HepG2 (cell line): ENCODE results near the gene DDAH2. TPM values are rescaled to one million over a fixed set of nuclear protein-coding genes. Genes with fewer than 3 reads are reported as not detected.
A peak's percentile ranks its signal among the peaks of the same experiment; 100 is the strongest.

Experiments used
- ATAC-seq: fragments of 200-7000 bp; cut with Tn5 transposase; 3 replicates; pipeline ENCODE4 v1.9.1; 2020; ENCODE audit warnings: mild to moderate bottlenecking, moderate library complexity
- BruUV-seq: library from RNA; stranded (reverse); fragments of 400-500 nt; replicated peaks from 2 replicates; lab custom pipeline; 2021; lab: Mats Ljungman, UMichigan
- CTCF ChIA-PET: fragments of 300-600 bp; formaldehyde crosslinking; extraction: SDS; loops from one replicate; lab custom pipeline; 2021; ENCODE audit warnings: low total read pairs, inconsistent platforms, low intra/inter-chr PET ratio; lab: Yijun Ruan, JAX
- POLR2A ChIA-PET: fragments of 350-600 bp; sonication (Branson Sonifier 250); formaldehyde crosslinking; loops from one replicate; lab custom pipeline; 2020; ENCODE audit warnings: antibody characterized with exemption, inconsistent platforms; lab: Yijun Ruan, JAX
- DNase-seq: peaks from one replicate; pipeline ENCODE4 v3.0.0-alpha.2; 2015; ENCODE audit warnings: low spot score
- FAIRE-seq: peaks from 3 replicates; lab custom pipeline; 2011; peaks lifted over from hg19 to GRCh38; lab: Jason Lieb, UNC
- H2AFZ ChIP-seq: one replicate; pipeline ENCODE4 v1.6.1; 2011; ENCODE audit warnings: low read length, inconsistent platforms
- H3K27ac ChIP-seq: fragments of 300-600 bp; 3 replicates; pipeline ENCODE4 v1.8.0; 2011; ENCODE audit warnings: mixed run types, mild to moderate bottlenecking, mixed read lengths, low read length, inconsistent platforms; ENCODE audit not compliant: insufficient read depth; ENCODE audit errors: extremely low read length
- H3K27me3 ChIP-seq, 2 experiments: fragments of 200-600 bp in 1 of 2; 2 replicates in 1 of 2; 3 replicates in 1 of 2; pipeline versions ENCODE4 v1.6.0 to v1.8.0; 2011; ENCODE audit warnings: low read length in 2 of 2, mild to moderate bottlenecking in 2 of 2, moderate library complexity in 2 of 2, inconsistent platforms in 1 of 2; ENCODE audit not compliant: insufficient read depth in 2 of 2, control insufficient read depth in 1 of 2
- H3K36me3 ChIP-seq, 2 experiments: fragments of 200-600 bp in 1 of 2; replicated peaks in 1 of 2; 2 replicates in 1 of 2; 3 replicates in 1 of 2; pipeline versions ENCODE4 v1.5.1 to v1.8.0; 2011; ENCODE audit warnings: low read length in 2 of 2, inconsistent platforms in 1 of 2; ENCODE audit not compliant: insufficient read depth in 2 of 2, control insufficient read depth in 1 of 2
- H3K4me1 ChIP-seq: 2 replicates; pipeline ENCODE4 v1.5.1; 2012; ENCODE audit warnings: low read length, inconsistent platforms; ENCODE audit not compliant: insufficient read depth
- H3K4me2 ChIP-seq: 2 replicates; pipeline ENCODE4 v1.6.0; 2011; ENCODE audit warnings: low read depth, low read length, inconsistent platforms
- H3K4me3 ChIP-seq, 3 experiments: fragments of 200-600 bp in 1 of 3; sonication (generic), shearing (Covaris generic) in 1 of 3; replicated peaks in 1 of 3; 2 replicates each; pipeline ENCODE4 v1.5.1; 2011 to 2016; ENCODE audit warnings: low read length in 3 of 3, inconsistent platforms in 2 of 3, low read depth in 2 of 3, mild to moderate bottlenecking in 2 of 3, control low read depth in 1 of 3, mixed read lengths in 1 of 3; ENCODE audit not compliant: insufficient read depth in 1 of 3
- H3K79me2 ChIP-seq: one replicate; pipeline ENCODE4 v1.6.1; 2011; ENCODE audit warnings: low read length, inconsistent platforms; ENCODE audit not compliant: insufficient read depth
- H3K9ac ChIP-seq: 2 replicates; pipeline ENCODE4 v1.6.0; 2011; ENCODE audit warnings: mild to moderate bottlenecking, low read depth, low read length, inconsistent platforms; ENCODE audit not compliant: insufficient read depth
- H3K9me3 ChIP-seq: 2 replicates; pipeline ENCODE4 v1.5.1; 2012; ENCODE audit warnings: mild to moderate bottlenecking, low read length
- H4K20me1 ChIP-seq: 2 replicates; pipeline ENCODE4 v1.6.0; 2011; ENCODE audit warnings: inconsistent platforms, mild to moderate bottlenecking, low read length, moderate library complexity; ENCODE audit not compliant: insufficient read depth
- HNRNPLL ChIP-seq: fragments of 200-400 bp; formaldehyde crosslinking; IDR thresholded peaks from 2 replicates; pipeline ENCODE4 v1.6.1; 2017; ENCODE audit warnings: mild to moderate bottlenecking, low read depth, low read length; ENCODE audit not compliant: poor library complexity, severe bottlenecking
- ISL2 ChIP-seq: sonication (generic); formaldehyde crosslinking; IDR thresholded peaks from 2 replicates; pipeline ENCODE4 v1.5.0; 2020; ENCODE audit warnings: missing genetic modification reagents
- POLR2AphosphoS2 ChIP-seq: IDR thresholded peaks from 2 replicates; pipeline ENCODE4 v1.6.1; 2011; ENCODE audit warnings: low read depth, low read length, improper control_type of control experiment
- POLR2G ChIP-seq: fragments of 200-400 bp; formaldehyde crosslinking; IDR thresholded peaks from 2 replicates; pipeline ENCODE4 v1.6.1; 2018; ENCODE audit warnings: mild to moderate bottlenecking, low read depth, low read length, moderate library complexity
- RBM22 ChIP-seq: fragments of 200-400 bp; formaldehyde crosslinking; optimal IDR thresholded peaks from 2 replicates; pipeline ENCODE3; 2017; ENCODE audit warnings: mild to moderate bottlenecking, low read length, moderate library complexity
- SAP130 ChIP-seq: IDR thresholded peaks from 2 replicates; pipeline ENCODE4 v1.6.1; 2016; ENCODE audit warnings: low read depth
- TBL1XR1 ChIP-seq: fragments of 150-350 bp; IDR thresholded peaks from 2 replicates; pipeline ENCODE4 v1.6.1; 2014; ENCODE audit warnings: borderline replicate concordance, low read length; ENCODE audit not compliant: partially characterized antibody
- ZBTB44 ChIP-seq: sonication (generic); formaldehyde crosslinking; IDR thresholded peaks from 2 replicates; pipeline ENCODE4 v1.4.0; 2020; ENCODE audit warnings: missing genetic modification reagents
- ZNF276 ChIP-seq: sonication (generic); formaldehyde crosslinking; IDR thresholded peaks from 2 replicates; pipeline ENCODE4 v1.4.0; 2020; ENCODE audit warnings: mild to moderate bottlenecking, low read depth, missing genetic modification reagents
- ZNF30 ChIP-seq: sonication (generic); formaldehyde crosslinking; IDR thresholded peaks from 2 replicates; pipeline ENCODE4 v1.5.0; 2020; ENCODE audit warnings: mild to moderate bottlenecking, missing genetic modification reagents
- ZNF383 ChIP-seq: sonication (generic); formaldehyde crosslinking; IDR thresholded peaks from 2 replicates; pipeline ENCODE4 v1.4.0; 2020; ENCODE audit warnings: missing genetic modification reagents, mild to moderate bottlenecking, borderline replicate concordance
- ZNF530 ChIP-seq: sonication (generic); formaldehyde crosslinking; IDR thresholded peaks from 2 replicates; pipeline ENCODE4 v1.5.0; 2020; ENCODE audit warnings: low read depth, mild to moderate bottlenecking, missing genetic modification reagents
- ZNF777 ChIP-seq: sonication (generic); formaldehyde crosslinking; IDR thresholded peaks from 2 replicates; pipeline ENCODE4 v1.4.0; 2020; ENCODE audit warnings: missing genetic modification reagents
- ZNF83 ChIP-seq: sonication (generic); formaldehyde crosslinking; IDR thresholded peaks from 2 replicates; pipeline ENCODE4 v1.4.0; 2020; ENCODE audit warnings: missing genetic modification reagents, mild to moderate bottlenecking, borderline replicate concordance
- WGBS: methylation state at CpG from one replicate; pipeline ENCODE4 v1.1.6; 2017; ENCODE audit warnings: low lambda C conversion rate; 5-methylcytosine and 5-hydroxymethylcytosine counted together
- in situ Hi-C: cut with HindIII; loops from 2 replicates; pipeline ENCODE4 v1.10.0; 2017; ENCODE audit warnings: low pct_unique_long_range_greater_than_20kb; ENCODE audit not compliant: extremely low pct_ligation_motif_present
- intact Hi-C: fragments of 100-400 bp; cut with micrococcal nuclease; formaldehyde crosslinking; loops from one replicate; pipeline ENCODE4 v1.10.0; 2022; ENCODE audit not compliant: unreplicated experiment
- polyA plus RNA-seq, 8 experiments: library from polyadenylated mRNA; depleted of rRNA in 3 of 8; stranded (reverse) in 7 of 8; unstranded in 1 of 8; fragments of >200 nt; fragmentation: Illumina TruSeq in 4 of 8; extraction: Trizol in 4 of 8; gene quantifications; 2 replicates each; pipeline versions ENCODE4 v1.2.1 to v1.2.3, GENCODE V29; 2011 to 2016; ENCODE audit warnings: low read depth in 4 of 8, missing spikeins in 1 of 8, mixed read lengths in 1 of 8; ENCODE audit not compliant: insufficient read depth in 1 of 8
- total RNA-seq, 5 experiments: library from RNA; depleted of rRNA; stranded (reverse); fragments of >200 nt; fragmentation: Illumina TruSeq; extraction: Trizol; gene quantifications; 2 replicates each; pipeline ENCODE4 v1.2.3, GENCODE V29; 2016; ENCODE audit warnings: low read depth in 1 of 5

DDAH2 gene
- total and polyA plus RNA-seq, 2 of the 13 experiments (the other 11 are each of a cell fraction or from before 2014, with no cell fraction given) = 16.4 to 21.1 TPM

- 92% methylated on average over 3 of the region's 3 CpGs for WGBS
- no peaks in the 10 kb centered on the region; a peak in 1 of 5 replicates for H3K27me3 ChIP-seq
- H2AFZ ChIP-seq = no peak overlapping the region
- DNase-seq (no peak), ATAC-seq (no peak), FAIRE-seq (no peak)
- H3K4me1 ChIP-seq = peaks cover 62% of the 10 kb centered on the region
- H3K9ac ChIP-seq = no peak overlapping the region
- H3K4me2 ChIP-seq = no peak overlapping the region
- no peak overlapping the region for H3K27ac ChIP-seq
- H3K4me3 ChIP-seq = no peak overlapping the region
- POLR2A ChIA-PET = interaction anchor here (1.0 to 11.3 kb wide), 6 partner anchors 7 to 131 kb away, joined by 3 to 279 read pairs (median 18); partner anchors contain the start of genes CLIC1, HSPA1B, MSH5 and NEU1
- in situ Hi-C loops (loop anchor here (5.0 kb wide), 1 partner anchor 35 kb away; no protein-coding TSS in a partner anchor), intact Hi-C loops (no loop called here)
- CTCF ChIA-PET = no interaction called here
- H3K79me2 ChIP-seq = peaks cover 40% of the 10 kb centered on the region
- peaks cover 24 to 42% of the 10 kb centered on the region in 2 experiments for H3K36me3 ChIP-seq
- H4K20me1 ChIP-seq = peaks cover 33% of the 10 kb centered on the region; the same call in 1 of the 2 replicates
- no peaks in the 10 kb centered on the region for H3K9me3 ChIP-seq
- no TSS peak for BruUV-seq
- TF ChIP-seq POLR2G = peak; percentile 54; the same call in 1 of the 2 replicates
- TF ChIP-seq ISL2 = no peak
- TF ChIP-seq SAP130 (CRISPR knock-in tag) = 0 out of 2 replicates have a peak, but pooled peaks have one; percentile 15
- TF ChIP-seq ZNF530 = no peak
- TF ChIP-seq ZNF383 (CRISPR knock-in tag) = no peak
Measured at GRCh38 chr6:31732029-31732428, 2.9 kb upstream of the DDAH2 start.

- Histone ChIP-seq H3K9ac (no peak overlapping the region), H3K4me2 (0 out of 2 replicates have a peak overlapping the region, but pooled peaks have one; percentile 86), H3K9me3 (no peaks in the 10 kb centered on the region), H3K27ac (peak overlapping the region; percentile 11), H3K4me3 (no peak overlapping the region; a peak in 1 of 6 replicates), H3K79me2 (peaks cover 27% of the 10 kb centered on the region), H4K20me1 (peaks cover 33% of the 10 kb centered on the region; the same call in 1 of the 2 replicates), H3K36me3 (peaks cover 24 to 42% of the 10 kb centered on the region in 2 experiments), H2AFZ (no peak overlapping the region), H3K27me3 (no peaks in the 10 kb centered on the region; a peak in 1 of 5 replicates), H3K4me1 (peaks cover 57% of the 10 kb centered on the region)
- FAIRE-seq = peak; percentile 21
- no peak for ATAC-seq
- in situ Hi-C loops = loop anchor here (5.0 kb wide), 1 partner anchor 37 kb away; no protein-coding TSS in a partner anchor
- BruUV-seq = no TSS peak
- intact Hi-C loops = no loop called here
- no peak for DNase-seq
- WGBS = over 99% methylated on average over 10 of the region's 11 CpGs
- CTCF ChIA-PET = interaction anchor here (4.2 kb wide), 1 partner anchor 39 kb away, joined by 74 read pairs; no protein-coding TSS in a partner anchor
- POLR2A ChIA-PET = interaction anchor here (0.6 to 11.3 kb wide), 18 partner anchors 8 to 221 kb away, joined by 3 to 279 read pairs (median 6); partner anchors contain the start of genes ABHD16A, CLIC1, HSPA1A and HSPA1B
- TF ChIP-seq POLR2AphosphoS2 (no peak), ZNF276 (CRISPR knock-in tag) (no peak), ZNF83 (CRISPR knock-in tag) (no peak), ZNF30 (no peak), TBL1XR1 (no peak), RBM22 (peak; percentile 35), HNRNPLL (no peak), ZBTB44 (CRISPR knock-in tag) (no peak), ZNF777 (CRISPR knock-in tag) (no peak)
Measured at GRCh38 chr6:31730631-31731086, 1.6 kb upstream of the DDAH2 start.
